Endodermal cell (in vitro differentiated cells): ENCODE results near the gene MEIOB. TPM values are rescaled to one million over a fixed set of nuclear protein-coding genes. Genes with fewer than 3 reads are reported as not detected.
"Not testable (repeated sequence)": the region's sequence is repeated elsewhere in the genome, so short reads cannot be mapped to it uniquely, and the experiment has no call there.

Source experiments
- DNase-seq: peaks from one replicate; pipeline ENCODE4 v3.0.0-alpha.2; 2017
- H3K27ac ChIP-seq: 2 replicates; pipeline ENCODE4 v1.5.1; 2013; ENCODE audit warnings: mild to moderate bottlenecking, low read depth, low read length, moderate library complexity
- H3K27me3 ChIP-seq: 2 replicates; pipeline ENCODE4 v1.6.1; 2013; ENCODE audit warnings: mild to moderate bottlenecking, low read length, moderate library complexity; ENCODE audit not compliant: insufficient read depth, control insufficient read depth, poor library complexity, severe bottlenecking
- H3K36me3 ChIP-seq: 2 replicates; pipeline ENCODE4 v1.7.0; 2013; ENCODE audit warnings: mild to moderate bottlenecking, low read length, moderate library complexity; ENCODE audit not compliant: control insufficient read depth, insufficient read depth
- H3K4me1 ChIP-seq: one replicate; pipeline ENCODE4 v1.7.0; 2013; ENCODE audit warnings: low read length; ENCODE audit not compliant: control insufficient read depth, insufficient read depth
- H3K4me3 ChIP-seq: 2 replicates; pipeline ENCODE4 v1.5.1; 2013; ENCODE audit warnings: mild to moderate bottlenecking, low read length, moderate library complexity
- H3K9ac ChIP-seq: 2 replicates; pipeline ENCODE4 v1.6.1; 2013; ENCODE audit warnings: mild to moderate bottlenecking, low read length, moderate library complexity; ENCODE audit not compliant: poor library complexity, severe bottlenecking; ENCODE audit errors: extremely low read depth
- H3K9me3 ChIP-seq: 2 replicates; pipeline ENCODE4 v1.6.1; 2013; ENCODE audit warnings: mild to moderate bottlenecking, low read length, moderate library complexity; ENCODE audit not compliant: control insufficient read depth
- H3K27ac Mint-ChIP-seq: 2 replicates; pipeline ENCODE4 v1.8.0; 2020; ENCODE audit warnings: mixed read lengths
- H3K27me3 Mint-ChIP-seq: 2 replicates; pipeline ENCODE4 v1.8.0; 2021; ENCODE audit warnings: mild to moderate bottlenecking, mixed read lengths; ENCODE audit not compliant: insufficient read depth
- H3K36me3 Mint-ChIP-seq: 2 replicates; pipeline ENCODE4 v1.8.0; 2020; ENCODE audit warnings: low read depth, mixed read lengths
- H3K4me1 Mint-ChIP-seq: 2 replicates; pipeline ENCODE4 v1.8.0; 2020; ENCODE audit warnings: mixed read lengths
- H3K4me3 Mint-ChIP-seq: 2 replicates; pipeline ENCODE4 v1.8.0; 2020; ENCODE audit warnings: mild to moderate bottlenecking, moderate library complexity, mixed read lengths
- H3K9me3 Mint-ChIP-seq: 2 replicates; pipeline ENCODE4 v1.8.0; 2020; ENCODE audit warnings: mild to moderate bottlenecking, mixed read lengths
- CTCF ChIP-seq: fragments of 200-600 bp; sonication (generic); conservative IDR thresholded peaks from 2 replicates; pipeline ENCODE4 v1.5.0; 2021; ENCODE audit warnings: antibody characterized with exemption, mild to moderate bottlenecking
- WGBS, 2 experiments: methylation state at CpG; one replicate each; pipeline versions ENCODE4 v1.1.5 to v1.1.7; 2013; ENCODE audit warnings: missing lambda C conversion rate in 2 of 2, mixed read lengths in 1 of 2; ENCODE audit not compliant: insufficient coverage in 1 of 2, insufficient read length in 1 of 2; 5-methylcytosine and 5-hydroxymethylcytosine counted together
- total RNA-seq, 2 donors: library from RNA; stranded (reverse); fragmentation: NEBNext Ultra II Directional in 1 of 2; extraction: Animal tissue kit (Norgen Biotek cat#: 25700) in 1 of 2; gene quantifications; 2 replicates in 1 of 2; 3 replicates in 1 of 2; pipeline ENCODE4 v1.2.1, GENCODE V29; 2021

Gene MEIOB
- total RNA-seq, 2 donors from 2014 or later, result not detected

- peaks cover 24% of the 10 kb centered on the region for H3K27me3 Mint-ChIP-seq
These were observed 15.9 kb upstream of the MEIOB start for GRCh38 chr16:1887711-1888354.

GRCh38 chr16:1884889-1885288 is 12.9 kb upstream of the MEIOB start:
- Histone ChIP-seq H3K9me3 (no peaks in the 10 kb centered on the region), H3K9ac (no peak overlapping the region), H3K4me1 (no peaks in the 10 kb centered on the region), H3K4me3 (no peak overlapping the region), H3K27me3 (no peaks in the 10 kb centered on the region), H3K36me3 (no peaks in the 10 kb centered on the region), H3K27ac (no peak overlapping the region)
- H3K4me1 Mint-ChIP-seq, result no peaks in the 10 kb centered on the region
- peaks cover 7% of the 10 kb centered on the region for H3K27me3 Mint-ChIP-seq
- 71 to 84% methylated on average over 2 to 5 of the region's 5 CpGs for WGBS, 2 experiments
- H3K9me3 Mint-ChIP-seq, result peaks cover 2% of the 10 kb centered on the region
- no peak overlapping the region for H3K4me3 Mint-ChIP-seq
- TF ChIP-seq CTCF, result no peak
- H3K36me3 Mint-ChIP-seq, result no peaks in the 10 kb centered on the region
- DNase-seq, result no peak
- H3K27ac Mint-ChIP-seq, result no peak overlapping the region

More at GRCh38 chr16:1887711-1888354, 15.9 kb upstream of the MEIOB start:
- H3K4me3 ChIP-seq, result no peak overlapping the region
- whole genome bisulfite sequencing, 2 experiments, result 91 to 93% methylated on average over 11 to 13 of the region's 14 CpGs
- Mint-ChIP-seq H3K4me1 (no peaks in the 10 kb centered on the region), H3K36me3 (no peaks in the 10 kb centered on the region), H3K9me3 (peaks cover 2% of the 10 kb centered on the region), H3K27ac (no peak overlapping the region), H3K4me3 (no peak overlapping the region)
- no peaks in the 10 kb centered on the region for H3K4me1 ChIP-seq
- peaks cover 9% of the 10 kb centered on the region for H3K27me3 ChIP-seq
- no peaks in the 10 kb centered on the region for H3K36me3 ChIP-seq
- TF ChIP-seq CTCF, result no peak
- H3K9ac ChIP-seq, result no peak overlapping the region
- DNase-seq, result no peak
- no peaks in the 10 kb centered on the region for H3K9me3 ChIP-seq
- H3K27ac ChIP-seq, result no peak overlapping the region

DNA sequence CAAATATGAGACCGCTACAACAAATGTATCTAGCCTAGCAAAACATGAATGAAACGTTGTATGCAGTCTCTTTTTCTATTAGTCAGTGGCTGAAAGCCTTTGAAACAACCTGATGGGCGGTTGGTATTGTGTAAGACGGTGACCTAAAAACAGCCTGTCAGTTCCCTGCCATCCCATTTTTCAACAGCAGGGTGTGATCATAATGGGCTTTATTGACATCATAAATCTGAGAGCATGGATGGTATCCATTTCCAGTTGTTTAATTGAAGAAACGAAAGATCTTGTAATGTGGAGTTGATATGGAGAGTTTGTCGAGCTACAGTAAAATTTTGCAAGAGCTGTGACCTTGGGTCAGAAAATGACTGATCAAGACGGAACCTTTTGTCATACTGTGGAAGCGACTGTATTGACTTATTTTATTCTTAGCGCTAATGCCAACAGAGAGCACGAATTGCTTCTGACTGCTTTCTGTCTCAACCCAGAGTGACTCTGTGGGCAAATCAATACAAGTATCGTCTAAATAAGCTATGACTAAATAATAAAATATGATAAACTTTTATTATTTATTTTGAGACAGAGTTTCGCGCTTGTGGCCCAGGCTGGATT is 12.3 kb upstream of the MEIOB start:
- no peak for DNase-seq
- H3K4me3 Mint-ChIP-seq, result no peak overlapping the region
- no peak overlapping the region for H3K27ac Mint-ChIP-seq
- no peaks in the 10 kb centered on the region for H3K4me1 Mint-ChIP-seq
- H3K36me3 Mint-ChIP-seq, result no peaks in the 10 kb centered on the region
- Histone ChIP-seq H3K4me3 (no peak overlapping the region), H3K9ac (no peak overlapping the region), H3K4me1 (no peaks in the 10 kb centered on the region), H3K27me3 (no peaks in the 10 kb centered on the region), H3K36me3 (no peaks in the 10 kb centered on the region), H3K9me3 (no peaks in the 10 kb centered on the region), H3K27ac (no peak overlapping the region)
- H3K27me3 Mint-ChIP-seq, result peaks cover 4% of the 10 kb centered on the region
- H3K9me3 Mint-ChIP-seq, result peaks cover 2% of the 10 kb centered on the region
- WGBS, 2 experiments, result 76 to 77% methylated on average over 9 to 12 of the region's 13 CpGs
- TF ChIP-seq CTCF, result peak; percentile 57

- peaks cover 17% of the 10 kb centered on the region for H3K27me3 Mint-ChIP-seq
- H3K4me3 Mint-ChIP-seq, H3K27ac ChIP-seq, H3K4me1 Mint-ChIP-seq, H3K27me3 ChIP-seq, H3K36me3 Mint-ChIP-seq, H3K36me3 ChIP-seq, DNase-seq, H3K9ac ChIP-seq, H3K27ac Mint-ChIP-seq, H3K4me3 ChIP-seq, H3K4me1 ChIP-seq, H3K9me3 Mint-ChIP-seq, H3K9me3 ChIP-seq: not testable (repeated sequence)
- 87 to 92% methylated on average over 6 to 9 of the region's 9 CpGs for WGBS, 2 experiments
These were observed 9.2 kb upstream of the MEIOB start for GRCh38 chr16:1881172-1881571.
